ENCODE data around the gene SH3BGR.

Gene SH3BGR

DNA sequence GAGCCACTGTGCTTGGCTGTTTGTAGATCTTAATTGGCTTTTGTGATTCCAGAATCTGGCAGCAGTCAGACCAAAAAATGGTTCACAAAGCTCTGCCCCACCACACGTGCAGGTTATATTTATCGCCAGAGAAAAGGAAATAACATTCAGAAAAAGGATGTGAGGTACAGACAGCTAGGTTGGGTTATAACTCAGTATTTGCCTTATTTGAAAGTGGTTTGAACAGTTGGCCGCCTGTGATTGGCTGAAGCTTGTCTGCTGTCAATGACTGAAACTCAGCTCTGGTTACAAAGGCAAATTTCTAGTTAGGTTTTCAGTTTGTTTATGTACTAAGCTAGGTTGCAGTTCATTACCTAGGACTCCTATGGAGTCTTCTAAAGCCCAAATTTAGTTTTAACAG, 9.6 kb downstream of the SH3BGR start:
- no peak for DNase-seq

DNA sequence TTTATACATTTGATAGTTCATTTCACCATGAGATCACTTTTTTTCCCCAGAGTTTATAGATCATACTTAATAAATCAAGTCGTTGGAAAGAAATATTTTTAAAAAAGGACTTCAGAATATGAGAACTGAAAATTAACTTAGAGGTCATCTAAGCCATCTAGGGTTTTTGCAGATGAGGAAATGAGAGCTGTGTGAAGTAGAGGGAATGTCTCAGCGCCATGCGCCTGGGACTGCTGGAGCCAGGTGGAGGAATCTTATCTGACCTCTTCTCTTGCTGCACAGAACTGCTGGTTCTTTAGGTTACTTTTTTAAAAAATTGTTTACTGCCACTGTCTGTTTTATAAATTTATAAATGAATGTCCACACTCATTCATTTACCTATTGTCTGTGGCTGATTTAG, 11.5 kb downstream of the SH3BGR start:
- DNase-seq = no peak

- no peak for DNase-seq
Observed at GRCh38 chr21:39466584-39466983, 14.8 kb downstream of the SH3BGR start.

- no peak for DNase-seq
Observed at GRCh38 chr21:39467746-39468145, 16.0 kb downstream of the SH3BGR start.

DNA sequence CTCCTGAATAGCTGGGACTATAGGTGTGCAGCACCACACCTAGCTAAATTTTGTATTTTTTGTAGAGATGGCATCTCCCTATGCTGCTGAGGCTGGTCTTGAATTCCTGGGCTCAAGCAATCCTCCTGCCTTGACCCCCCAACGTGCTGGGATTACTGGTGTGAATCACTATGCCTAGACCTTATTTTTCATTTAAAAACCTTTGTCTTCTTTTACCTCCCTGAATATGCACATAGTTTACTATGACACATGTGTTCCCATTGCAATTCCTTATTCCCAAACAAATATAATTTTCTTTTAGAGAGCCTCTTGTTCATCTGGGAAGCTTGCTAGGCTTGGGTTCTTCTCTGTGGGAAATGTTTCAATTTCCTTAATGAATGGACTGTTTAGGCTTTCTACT, 16.8 kb downstream of the SH3BGR start:
- no peak for DNase-seq

DNA sequence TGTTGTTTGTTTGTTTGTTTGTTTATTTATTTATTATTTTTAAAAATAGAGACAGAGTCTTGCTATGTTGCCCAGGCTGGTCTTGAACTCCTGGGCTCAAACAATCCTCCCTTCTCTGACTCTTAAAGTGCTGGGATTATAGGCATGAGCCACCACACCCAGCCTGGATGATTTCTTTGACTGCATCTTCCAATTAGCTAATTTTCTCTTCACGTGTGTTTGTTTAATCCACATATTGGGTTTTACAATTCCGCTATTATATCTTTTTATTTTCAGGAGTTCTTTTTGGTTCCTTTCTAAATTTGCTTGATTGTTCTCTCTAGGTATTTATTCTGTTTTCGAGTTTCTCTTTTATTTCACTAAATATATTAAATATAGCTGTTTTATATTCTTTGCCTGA, 19.8 kb downstream of the SH3BGR start:
- no peak for DNase-seq

DNA sequence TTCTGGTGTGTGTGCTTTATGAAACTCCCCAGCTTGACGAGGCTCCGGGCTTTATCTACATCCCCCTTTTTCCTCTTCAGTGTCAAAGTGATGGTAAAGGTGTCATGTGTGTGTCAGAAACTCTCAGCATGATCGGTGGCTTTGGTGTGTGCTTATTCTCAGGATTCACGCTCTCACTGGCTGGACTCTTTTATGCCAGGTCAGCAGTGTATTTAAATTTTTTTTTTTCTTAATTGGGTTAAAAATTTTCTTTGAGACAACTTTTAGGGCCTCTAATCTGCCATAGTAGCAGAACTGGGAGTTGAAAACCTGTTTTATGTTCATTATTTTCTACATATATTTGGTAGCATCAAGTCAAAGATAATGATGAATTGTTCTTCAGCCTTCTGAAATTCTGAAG, 21.0 kb downstream of the SH3BGR start:
- DNase-seq = no peak

DNA sequence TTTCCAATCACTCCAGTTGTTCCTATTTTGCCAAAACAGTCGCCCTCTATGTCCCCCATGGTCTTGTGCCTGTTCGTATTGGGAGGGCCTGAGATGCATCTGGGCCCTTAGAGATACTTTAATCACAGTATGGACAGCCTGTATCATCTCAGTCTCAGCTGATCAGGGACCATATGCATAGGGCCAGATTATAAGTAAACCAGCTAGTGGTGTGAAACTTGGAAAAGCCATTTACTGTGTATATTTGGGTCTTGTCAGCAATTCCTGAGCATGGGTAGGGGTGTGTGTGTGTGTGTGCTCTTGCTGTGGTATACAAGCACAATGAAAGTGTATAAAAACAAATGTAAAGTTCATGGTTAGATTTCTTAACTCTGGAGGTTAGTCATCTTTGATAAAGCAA, 22.8 kb downstream of the SH3BGR start:
- DNase-seq = no peak

DNA sequence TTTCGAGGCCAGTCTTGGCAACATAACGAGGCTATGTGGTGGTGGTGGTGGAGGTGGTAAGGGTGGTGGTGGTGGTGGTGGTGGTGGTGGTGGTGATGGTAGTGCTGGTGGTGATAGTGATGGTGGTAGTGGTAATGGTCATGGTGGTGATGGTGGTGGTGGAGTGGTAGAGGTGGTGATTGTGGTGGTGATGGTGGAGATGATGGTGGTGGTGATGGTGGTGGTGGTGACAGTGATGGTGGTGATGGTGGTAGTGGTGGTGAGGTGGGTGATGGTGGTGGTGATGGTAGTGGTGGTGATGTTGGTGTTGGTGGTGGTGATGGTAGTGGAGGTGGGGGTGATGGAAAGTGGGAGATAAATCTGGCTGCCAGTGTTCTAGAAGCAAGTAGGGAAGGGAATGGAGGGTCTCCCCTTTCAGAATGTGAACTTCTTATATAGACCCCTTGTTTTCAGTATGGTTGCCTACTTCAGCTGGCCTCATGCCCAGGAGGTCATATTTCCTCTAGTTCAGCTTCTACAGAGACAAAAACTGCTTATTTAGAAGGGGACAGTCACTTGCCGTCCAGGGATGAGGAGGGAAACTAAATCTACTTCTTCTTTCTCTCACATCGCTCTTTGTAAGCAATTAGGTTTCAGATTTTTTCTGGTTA, 27.5 kb downstream of the SH3BGR start:
- DNase-seq = no peak

DNA sequence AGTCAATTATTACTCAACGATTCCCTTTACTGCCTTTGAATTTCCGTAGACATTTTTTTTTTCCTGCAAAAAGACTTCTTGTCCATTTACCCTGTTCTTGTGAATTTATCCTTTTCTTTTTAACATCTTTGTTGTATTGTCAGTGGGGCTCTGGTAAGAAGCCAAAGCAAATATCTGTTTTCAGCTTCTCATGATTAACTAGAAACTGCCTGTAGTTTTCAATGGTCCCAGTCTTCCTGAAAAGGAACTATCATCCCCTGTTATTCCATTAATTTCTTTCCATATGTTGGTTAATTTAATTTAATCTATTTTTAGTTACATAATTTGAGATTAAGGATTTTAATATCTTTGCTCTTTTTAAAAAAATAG, 28.0 kb downstream of the SH3BGR start:
- DNase-seq = no peak

- DNase-seq = no peak
Observed at GRCh38 chr21:39480271-39480670, 28.5 kb downstream of the SH3BGR start.

GRCh38 chr21:39481886-39482285, 30.1 kb downstream of the SH3BGR start:
- DNase-seq = no peak

DNA sequence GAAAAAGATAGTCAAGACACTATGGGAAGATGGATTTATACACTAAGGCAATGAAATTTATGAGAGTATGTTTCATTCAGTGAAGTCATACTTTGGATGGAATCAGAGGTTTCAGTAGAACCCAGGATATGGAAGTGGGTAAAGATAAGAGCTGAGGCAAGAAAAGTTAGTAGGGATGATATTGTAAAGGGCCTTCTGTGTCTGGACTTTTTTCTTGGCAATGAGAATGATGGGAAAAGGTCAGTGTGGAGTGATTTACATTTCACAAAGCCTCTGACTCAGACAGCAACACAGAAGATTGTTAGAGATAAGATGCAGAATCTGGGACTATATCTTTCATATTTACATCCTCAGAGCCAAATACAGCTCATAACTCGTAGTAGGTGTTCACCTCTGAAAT, 32.1 kb downstream of the SH3BGR start:
- DNase-seq = no peak

- peak in 2 of 3 experiments; percentile 48 to 73 for DNase-seq
Observed at GRCh38 chr21:39484711-39485276, 33.0 kb downstream of the SH3BGR start.

DNA sequence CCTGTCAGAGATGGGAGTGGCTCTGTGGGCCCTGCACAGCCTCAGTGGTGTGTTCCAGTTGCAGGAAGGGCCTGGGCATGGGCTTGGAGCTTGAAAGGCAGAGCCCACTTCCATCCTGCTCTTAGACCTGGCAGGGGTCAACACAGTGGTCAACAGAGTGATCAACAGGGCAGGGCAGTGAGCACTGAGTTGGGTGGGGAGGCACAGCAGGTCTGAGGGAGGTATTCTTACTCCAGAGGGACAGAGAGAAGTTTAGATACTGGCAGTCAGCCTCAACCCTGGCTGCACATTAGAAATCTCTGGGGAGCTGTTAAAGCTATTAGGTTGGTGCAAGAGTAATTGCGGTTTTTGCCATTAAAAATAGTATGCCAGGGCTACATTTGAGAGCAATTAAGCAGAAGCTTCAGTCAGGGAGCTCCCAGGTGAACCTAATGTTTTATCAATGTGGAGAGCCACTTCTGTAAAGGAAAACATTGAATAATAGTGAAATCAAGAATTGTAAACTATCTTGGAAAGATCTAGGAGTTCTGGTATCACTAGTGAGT, 37.7 kb downstream of the SH3BGR start:
- peak in 1 of 3 experiments; percentile 50 for DNase-seq

DNA sequence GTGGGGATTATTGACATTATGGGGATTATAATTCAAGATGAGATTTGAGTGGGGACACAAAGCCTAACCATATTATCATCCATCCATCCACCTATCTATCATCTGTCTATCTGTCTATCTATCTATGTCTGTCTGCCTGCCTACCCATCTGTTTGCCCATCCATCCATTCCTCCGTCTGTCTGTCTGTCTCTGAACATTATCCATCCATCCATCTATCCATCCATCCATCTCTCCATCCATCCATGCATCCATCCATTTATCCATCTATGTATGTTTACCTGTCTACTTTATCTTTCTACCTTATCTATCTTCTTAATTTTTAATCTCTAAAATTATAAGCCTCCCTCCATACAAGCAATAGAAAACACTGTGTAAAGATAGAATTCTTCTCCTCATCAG, 47.4 kb downstream of the SH3BGR start:
- DNase-seq = no peak

DNA sequence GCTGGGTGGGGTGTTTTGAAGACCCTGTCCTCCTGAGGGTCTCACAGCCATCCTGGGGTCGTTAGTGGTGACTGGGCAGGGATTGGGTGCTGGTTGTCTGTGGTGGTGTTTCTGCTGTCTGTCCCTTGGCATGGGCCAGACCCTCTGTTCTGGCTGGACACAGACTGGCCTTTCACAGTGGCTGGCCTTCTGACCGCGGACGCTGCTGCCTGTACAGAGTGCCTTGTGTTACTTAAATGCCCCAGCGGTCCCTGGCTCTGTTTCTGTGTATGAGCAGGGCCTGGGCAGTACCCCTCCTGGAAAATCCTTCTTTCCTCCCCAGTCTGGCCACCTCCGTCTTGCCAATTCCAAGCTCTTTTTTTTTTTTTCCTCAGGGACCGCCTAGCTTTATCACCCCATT, 50.9 kb downstream of the SH3BGR start:
- no peak for DNase-seq

DNA sequence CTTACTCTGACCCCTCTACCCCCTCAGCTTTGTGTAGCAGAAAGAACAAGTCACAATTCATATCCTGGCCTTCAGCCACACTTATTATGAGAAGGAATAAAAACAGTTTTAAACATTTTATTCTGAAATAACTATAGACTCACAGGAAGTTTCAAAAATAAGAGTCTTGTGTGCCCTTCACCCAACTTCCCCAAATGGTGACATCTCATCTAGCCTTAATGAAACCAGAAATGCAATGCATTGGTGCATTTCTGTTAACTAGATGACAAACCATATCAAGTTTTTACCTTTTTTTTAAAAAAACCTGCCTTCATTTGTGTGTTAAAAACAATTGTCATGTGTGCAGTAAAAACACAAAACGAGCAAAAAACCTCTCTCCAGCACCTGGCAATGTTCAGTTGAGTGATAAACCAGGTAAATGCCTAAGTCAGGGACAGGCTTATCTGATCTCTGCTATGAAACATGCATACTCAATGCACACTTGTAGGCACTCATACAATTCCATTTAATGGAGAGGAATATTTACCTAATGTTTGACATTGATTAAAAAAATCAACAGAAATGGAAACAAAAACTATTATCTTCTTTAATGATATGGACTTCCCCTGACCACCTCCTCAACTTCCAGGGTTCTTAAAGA, 51.5 kb downstream of the SH3BGR start:
- DNase-seq = no peak

DNA sequence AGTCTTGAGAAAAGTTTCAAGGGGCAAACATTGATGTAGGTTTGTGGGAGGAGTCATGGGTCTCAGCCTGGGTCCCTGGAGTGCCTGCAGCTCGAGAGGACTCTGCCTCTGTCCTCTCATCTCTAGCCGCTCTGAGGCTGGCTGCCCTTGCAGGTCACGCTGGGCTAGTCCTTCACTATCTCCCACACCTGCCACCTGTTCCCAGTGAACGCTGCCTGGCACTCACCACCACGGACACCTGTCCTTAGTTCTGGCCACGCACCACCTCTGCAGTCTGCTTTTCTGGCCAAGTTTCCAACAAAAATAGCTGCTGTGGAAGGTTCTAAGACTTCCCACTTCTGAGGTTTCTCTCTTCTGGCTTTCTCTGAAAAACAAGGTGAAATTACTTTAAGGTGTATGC, 52.5 kb downstream of the SH3BGR start:
- DNase-seq = peak in 1 of 3 experiments; percentile 39

DNA sequence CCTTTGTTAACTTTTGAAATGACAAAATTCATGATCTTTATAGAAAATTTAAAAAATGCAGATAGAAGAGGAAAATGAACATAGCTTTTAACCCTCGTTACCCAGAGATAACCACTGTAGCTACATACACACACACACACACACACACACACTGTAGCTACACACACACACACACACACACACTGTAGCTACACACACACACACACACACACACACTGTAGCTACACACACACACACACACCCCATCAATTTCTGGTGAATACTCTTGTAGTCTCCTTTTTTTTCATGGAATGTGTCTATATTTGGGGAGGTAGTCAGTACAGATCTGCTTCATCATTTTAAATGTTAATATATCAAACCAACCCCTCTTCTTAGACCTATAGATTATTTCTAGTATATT, 58.5 kb downstream of the SH3BGR start:
- no peak for DNase-seq

DNA sequence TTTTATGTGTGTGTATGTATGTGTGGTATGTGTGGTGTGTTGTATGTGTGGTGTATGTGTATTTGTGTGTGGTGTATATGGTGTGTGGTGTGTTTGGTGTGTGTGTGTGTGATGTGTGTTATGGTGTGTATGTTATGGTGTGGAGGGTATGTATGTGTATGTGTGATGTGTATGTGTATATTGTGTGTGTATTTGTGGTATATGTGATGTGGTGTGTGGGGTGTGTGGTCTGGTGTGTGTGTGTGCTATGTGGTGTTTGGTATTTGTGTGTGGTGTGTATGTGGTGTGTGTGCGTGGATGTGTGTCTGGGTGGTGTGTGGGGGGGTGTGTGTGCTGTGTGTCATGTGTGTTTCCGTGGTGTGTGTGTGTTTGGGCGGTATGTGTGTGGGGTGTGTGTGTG, 59.3 kb downstream of the SH3BGR start:
- no peak for DNase-seq

GRCh38 chr21:39513735-39514134, 62.0 kb downstream of the SH3BGR start:
- no peak for DNase-seq

DNA sequence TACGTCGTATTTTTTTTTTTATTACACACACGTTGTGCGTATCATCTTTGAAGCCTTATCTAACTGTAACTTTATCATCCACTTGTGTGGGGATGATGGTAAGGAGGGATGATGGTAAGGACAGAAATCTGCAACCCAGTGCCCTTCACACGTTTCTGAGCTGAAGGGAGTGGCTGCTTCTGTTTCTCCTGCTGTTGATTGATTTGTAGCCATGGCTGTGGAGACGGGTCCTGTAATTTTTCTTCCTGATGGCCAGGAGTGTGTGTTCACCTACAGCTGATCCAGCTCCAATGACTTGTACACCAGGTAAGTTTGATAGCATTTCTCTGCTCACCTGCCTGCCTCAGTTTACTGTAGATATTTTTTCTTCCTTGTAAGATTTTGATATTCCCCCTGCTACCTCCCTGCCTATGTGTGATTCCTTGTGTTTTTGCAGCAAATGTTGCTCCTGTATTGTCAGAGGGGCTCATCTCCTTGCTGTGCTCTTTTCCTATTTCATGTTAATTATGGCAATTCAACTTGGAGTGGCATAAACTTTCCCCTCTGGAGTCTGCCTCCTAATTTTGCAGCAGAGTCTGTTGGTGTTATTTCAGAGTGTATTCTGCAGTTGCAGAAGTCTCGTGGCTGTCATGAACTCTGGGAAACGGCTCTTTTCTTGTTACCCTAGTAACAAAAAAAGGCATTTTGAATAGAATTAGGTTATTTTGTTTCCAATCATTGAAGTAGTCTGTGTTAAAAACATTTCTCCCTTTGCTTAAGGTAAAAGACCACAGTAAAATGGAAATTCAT, 64.1 kb downstream of the SH3BGR start:
- no peak for DNase-seq
